ENCODE results near the gene MYO3B.
"Not testable (repeated sequence)": the region's sequence is repeated elsewhere in the genome, so short reads cannot be mapped to it uniquely, and the experiment has no call there.

The MYO3B gene

DNA sequence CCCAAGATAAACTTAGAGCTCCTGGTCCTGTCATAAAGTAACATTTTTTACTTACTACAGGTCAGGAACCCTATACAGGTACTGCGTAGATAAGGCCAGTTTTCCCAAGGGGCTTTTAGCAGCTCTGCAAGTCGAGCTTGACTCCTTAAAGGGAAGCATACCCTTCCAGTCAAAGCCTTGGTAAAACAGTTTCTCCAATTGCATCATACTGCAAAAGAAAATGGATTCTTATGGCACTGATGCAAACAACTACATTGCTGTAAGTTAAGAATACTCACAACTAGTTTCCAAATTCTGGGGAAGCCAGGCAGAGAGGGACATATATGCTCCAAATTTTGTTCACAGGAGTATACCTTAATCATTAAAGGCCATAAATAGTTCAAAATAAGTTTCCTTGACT, 31.0 kb downstream of the MYO3B start:
- H3K4me3 ChIP-seq (ENCODE audit: low read depth, low read length) = no peak overlapping the region

DNA sequence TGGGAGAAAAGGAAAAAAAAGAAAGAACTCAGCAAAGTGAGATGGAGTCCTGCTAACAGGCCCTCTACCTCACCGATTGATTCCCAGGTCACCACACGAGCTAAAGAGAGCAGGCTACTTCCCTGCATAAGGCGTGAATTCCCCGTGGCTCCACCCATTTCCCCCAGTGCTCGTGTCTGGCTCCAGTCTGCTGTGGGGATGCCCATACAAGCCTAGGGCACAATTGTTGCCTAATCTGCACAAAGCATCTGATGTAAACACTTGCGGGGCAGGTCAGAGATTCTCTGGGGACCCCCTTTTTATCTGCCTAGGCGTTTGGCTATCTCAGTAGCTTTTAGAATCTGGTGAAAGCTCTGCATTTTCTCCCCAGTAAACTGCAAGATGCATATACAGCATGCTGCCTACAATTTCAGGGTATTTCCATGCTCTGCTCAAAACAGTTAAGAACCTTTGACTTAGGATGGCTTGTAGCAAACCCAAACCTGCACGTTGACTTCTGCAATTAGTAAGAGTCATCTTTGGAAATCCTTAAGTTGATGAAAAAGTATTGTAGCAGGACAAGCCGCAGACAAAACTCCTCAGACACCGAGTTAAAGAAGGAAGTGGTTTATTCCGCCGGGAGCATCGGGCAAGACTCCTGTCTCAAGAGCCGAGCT, 34.8 kb downstream of the MYO3B start:
- H3K4me3 ChIP-seq (ENCODE audit: low read depth, low read length) = no peak overlapping the region

DNA sequence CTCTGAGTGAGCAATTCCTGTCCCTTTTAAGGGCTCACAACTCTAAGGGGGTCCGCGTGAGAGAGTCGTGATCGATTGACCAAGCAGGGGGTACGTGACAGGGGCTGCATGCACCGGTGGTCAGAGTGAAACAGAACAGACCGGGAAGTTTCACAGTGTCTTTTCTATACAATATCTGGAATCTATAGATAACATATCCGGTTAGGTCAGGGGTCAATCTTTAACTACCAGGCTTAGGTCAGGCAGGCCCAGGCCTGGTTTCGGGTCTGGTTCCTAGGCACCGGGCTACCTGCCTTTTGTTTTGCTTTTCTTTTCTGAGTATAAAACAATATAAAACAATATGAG, 35.3 kb downstream of the MYO3B start:
- H3K4me3 ChIP-seq (ENCODE audit: low read depth, low read length) = not testable (repeated sequence)

DNA sequence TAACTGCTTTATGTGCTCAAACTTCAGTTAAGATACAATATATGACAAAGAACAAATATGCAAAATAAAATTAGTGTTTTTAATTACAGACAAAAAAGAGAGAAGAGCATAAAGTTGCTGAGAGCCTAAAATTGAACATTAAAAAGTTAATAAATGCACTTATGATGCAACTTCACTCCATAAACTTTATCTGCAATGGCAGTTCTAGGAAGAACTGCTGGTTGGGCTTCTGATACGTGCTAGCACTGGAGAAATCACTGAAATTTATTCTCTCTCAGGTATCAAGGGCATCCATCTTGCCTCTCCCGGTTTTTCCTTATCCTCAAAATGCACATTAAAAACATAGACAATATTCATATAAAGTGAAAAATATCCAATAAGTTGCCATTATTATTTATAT, 35.7 kb downstream of the MYO3B start:
- no peak overlapping the region for H3K4me3 ChIP-seq (ENCODE audit: low read depth, low read length)

DNA sequence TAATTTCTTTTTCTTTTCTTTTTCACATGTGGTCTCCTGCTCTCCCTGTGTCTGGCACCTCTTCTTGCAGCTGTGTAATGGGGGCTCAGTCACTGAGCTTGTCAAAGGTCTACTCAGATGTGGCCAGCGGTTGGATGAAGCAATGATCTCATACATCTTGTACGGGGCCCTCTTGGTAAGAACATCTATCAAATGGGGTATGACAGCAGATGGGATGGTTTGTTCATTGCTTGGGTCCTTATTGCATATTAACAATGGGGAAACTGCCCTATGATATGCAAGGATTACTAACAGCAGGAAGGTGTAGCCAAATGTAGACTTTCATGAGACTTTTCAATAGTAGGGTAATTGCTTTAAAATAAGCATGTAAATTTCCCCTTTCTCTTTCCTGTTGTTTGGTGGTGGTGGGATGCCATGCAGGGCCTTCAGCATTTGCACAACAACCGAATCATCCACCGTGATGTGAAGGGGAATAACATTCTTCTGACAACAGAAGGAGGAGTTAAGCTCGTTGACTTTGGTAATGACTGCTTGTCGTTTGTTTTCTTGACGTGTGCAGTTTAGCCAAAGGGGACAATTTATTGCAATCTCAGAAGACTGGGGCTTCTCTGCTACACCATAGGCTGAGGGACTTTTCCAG, 36.5 kb downstream of the MYO3B start:
- H3K4me3 ChIP-seq (ENCODE audit: low read depth, low read length) = no peak overlapping the region

DNA sequence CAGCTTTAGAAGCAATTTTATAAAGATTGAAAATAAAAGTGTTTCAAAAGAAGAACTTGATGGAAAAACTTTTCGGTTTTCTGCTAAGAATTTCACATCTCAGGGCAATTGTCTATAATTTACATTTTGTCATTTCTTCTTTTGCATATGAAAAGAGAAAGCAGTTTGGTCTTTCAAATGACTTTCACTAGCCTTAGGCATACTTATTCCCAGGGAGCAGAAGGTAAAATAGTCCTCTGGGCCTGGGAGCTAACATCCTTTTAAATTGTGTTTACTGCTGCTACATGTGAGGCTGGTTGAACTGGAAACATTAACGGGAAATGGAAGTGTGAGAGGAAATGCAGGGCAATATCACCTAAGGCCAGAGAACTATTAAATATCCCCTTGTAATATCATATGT, 37.1 kb downstream of the MYO3B start:
- H3K4me3 ChIP-seq (ENCODE audit: low read depth, low read length) = no peak overlapping the region

DNA sequence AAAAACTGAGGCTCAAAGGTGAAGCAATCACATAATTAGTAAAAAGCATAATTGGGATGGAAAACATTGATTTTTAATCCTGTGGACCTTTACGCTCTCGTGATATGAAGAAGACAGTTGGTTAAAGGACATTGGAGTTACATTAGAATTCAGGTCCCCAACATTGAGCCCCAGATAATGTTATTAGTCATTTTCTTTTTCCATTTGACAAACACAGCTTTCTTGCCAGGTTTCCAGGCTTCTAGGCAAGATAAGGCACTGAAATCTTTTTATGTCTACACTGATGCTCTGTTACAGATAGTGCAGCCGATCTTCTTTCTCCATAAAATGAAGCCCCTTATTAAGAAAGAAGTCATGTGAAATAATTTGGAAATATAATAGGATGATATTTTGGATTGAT, 38.5 kb downstream of the MYO3B start:
- no peak overlapping the region for H3K4me3 ChIP-seq (ENCODE audit: low read depth, low read length)

DNA sequence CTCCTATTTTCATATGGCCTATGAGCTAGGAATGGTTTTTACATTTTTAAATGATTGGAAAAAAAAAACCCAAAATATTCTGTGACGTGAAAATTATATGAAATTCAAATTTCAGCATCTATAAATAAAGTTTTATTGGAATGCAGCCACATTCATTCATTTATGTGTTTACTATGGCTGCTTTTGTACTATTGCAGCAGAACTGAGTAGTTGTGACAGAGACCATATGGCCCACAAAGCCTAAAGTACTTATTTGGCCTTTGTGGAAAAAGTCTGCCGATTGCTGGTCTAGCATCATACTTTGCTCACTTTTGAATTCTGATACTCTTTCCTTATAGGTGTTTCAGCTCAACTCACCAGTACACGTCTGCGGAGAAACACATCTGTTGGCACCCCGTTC, 39.0 kb downstream of the MYO3B start:
- H3K4me3 ChIP-seq (ENCODE audit: low read depth, low read length) = no peak overlapping the region

DNA sequence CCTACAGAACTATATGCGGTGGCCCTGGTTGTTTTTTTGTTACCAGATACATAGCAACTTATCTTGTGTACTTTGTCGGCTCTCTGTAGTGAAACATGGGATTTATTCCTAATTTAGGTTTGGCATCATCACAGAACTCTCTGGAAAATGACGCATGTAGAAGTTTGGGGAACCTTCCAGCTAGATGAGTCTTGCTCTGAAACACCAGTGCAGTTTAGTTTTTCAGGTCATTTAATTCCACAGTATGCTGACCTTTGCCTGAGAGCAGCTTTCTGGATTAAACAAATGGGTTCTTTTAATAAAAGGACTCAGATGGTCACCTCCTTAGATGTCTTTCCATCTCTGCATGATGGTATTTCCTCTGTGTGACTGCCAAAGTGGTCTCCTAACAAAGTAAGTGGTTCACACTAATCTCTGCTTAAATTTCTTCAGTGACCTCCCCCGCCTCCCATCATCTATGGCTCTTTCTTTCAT, 39.9 kb downstream of the MYO3B start:
- H3K4me3 ChIP-seq (ENCODE audit: low read depth, low read length) = no peak overlapping the region

DNA sequence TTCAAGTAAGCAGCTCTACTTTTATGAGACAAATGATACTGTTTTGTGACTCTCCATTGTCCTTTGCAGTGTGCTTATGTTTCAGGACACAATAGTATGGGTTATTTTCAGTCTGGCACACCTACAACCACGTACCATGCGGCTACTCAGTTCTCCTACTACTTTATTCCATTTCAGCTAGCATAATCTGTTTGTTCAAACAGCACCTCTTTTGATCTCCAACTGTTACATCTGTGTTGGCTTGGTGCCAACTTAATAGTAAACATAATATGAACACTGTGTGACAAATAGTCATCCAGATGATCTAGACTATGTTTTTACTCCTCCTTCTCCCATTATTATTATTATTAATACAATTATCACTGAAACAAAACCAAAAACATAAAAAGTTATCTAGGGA, 40.5 kb downstream of the MYO3B start:
- no peak overlapping the region for H3K4me3 ChIP-seq (ENCODE audit: low read depth, low read length)

DNA sequence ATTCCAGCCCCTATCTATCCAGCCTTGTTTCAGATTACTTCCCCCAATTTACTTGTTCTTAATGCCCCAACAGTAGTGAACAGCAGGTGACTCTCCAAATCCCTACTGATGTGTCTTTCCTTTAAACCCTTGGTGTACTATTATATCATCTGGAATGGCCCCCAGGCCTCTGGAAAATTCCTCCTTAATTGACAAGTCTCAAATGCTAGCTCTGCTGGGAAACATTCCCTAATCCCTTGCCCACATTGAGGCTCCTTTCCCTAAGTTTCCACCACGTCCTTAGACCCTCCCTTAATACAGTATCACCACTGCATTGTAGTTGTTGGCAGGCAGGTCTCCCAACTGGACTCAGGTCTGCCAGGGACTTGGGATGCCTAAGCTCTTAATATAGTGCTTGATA, 41.0 kb downstream of the MYO3B start:
- H3K4me3 ChIP-seq (ENCODE audit: low read depth, low read length) = no peak overlapping the region

DNA sequence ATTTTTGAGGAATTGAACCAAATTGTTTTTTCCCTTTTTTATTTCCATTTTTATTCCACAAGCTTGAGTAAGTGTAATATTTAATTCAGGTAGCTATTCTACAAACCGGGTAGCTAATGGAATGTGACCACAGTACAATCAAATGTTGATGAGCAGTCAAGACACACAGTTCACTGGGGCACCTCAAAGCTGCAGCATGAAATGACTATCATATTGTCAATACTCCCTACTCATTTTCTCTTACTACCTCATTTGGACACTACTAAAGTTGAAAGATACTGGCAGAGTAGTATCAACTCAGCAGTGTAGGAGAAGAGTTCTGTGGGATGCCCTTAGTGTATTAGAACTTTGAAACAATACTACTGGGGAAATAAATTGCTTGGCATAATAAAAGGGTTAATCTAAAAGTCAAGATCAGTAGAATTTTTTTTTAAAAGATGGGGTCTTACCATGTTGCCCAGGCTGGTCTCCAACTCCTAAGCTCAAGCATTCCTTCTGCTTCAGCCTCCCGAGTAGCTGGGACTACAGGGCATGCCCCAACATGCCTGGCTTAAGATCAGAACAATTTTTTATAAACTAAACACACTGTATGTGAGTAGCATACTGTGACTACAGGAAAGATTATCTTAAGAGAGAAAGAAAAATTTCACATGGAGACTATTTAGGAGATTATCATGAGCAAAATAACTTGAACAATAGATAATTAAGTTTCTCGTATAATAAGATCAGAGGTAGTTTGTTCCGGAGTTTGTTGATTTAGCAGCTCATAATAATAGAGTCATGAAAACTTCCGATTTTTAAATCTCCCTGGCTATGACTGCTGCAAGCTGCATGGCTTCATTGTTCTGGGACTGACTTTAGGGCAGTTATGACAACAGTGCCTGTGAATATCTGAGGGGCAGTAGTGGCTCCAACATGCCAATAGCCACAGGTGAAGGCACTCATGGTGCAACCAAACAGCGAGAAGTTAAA, 43.7 kb downstream of the MYO3B start:
- H3K4me3 ChIP-seq (ENCODE audit: low read depth, low read length) = no peak overlapping the region

DNA sequence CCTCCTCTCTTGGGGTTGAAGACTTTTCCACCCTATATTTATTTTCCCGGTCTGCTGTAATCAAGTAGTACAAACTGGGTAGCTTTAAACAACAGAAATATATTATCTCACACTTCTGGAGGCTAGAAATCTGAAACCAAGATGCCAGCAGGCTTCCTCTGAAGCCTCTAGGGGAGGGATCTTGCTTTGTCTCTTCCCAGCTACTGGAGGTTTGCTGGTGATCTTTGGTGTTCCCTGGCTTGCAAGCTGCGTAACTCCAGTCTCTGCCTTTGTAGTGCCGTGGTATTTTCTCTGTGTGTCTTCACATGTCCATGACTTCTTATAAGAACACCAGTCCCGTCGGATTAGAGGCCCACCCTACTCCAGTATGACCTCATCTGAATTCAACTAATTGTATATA, 44.4 kb downstream of the MYO3B start:
- no peak overlapping the region for H3K4me3 ChIP-seq (ENCODE audit: low read depth, low read length)

DNA sequence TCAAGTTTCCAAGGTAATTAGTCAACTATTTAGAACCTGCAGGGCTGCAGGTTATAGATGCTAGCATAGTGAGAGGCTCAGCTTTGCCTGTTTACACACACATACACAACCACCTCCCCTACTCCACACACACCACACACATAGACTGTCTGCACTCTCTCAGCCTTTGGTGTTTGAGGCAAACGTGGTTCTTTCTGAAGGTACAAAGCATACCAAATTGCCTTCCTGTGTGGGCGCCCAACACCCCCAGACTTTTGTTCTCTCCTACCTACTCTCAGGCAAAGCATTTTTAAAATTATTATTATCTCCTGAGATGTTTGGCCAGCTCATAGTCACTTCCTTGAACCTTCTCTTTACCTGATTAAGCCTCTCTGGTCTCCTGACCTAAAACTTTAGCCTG, 44.9 kb downstream of the MYO3B start:
- no peak overlapping the region for H3K4me3 ChIP-seq (ENCODE audit: low read depth, low read length)

DNA sequence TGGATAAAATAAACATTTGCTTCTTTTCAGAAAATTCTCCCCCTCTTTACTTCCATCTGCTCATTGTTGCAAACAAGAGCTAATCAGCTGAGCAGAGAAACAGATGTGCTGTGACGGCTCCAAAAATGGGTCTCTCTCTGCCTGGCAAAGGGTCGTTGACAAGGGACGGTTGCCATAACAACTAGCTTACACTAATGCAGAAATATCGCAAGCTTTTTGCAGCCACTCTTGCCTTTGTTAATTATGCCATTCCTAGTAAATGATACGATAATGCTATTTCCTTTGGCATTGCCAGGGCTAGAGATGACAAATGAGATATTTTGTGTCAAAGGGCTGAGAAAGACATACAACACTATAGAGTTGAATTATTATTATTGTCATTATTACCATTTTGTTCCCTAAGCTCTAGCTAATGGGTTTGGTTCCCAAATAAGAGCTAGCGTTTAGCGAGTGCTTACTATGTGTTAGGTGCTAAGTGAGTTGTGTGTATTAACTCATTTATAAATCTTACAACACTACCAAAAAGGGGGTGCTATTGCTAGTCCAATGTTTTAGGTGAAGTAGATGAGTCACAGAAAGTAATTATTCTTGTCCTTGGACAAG, 46.8 kb downstream of the MYO3B start:
- H3K4me3 ChIP-seq (ENCODE audit: low read depth, low read length) = no peak overlapping the region

DNA sequence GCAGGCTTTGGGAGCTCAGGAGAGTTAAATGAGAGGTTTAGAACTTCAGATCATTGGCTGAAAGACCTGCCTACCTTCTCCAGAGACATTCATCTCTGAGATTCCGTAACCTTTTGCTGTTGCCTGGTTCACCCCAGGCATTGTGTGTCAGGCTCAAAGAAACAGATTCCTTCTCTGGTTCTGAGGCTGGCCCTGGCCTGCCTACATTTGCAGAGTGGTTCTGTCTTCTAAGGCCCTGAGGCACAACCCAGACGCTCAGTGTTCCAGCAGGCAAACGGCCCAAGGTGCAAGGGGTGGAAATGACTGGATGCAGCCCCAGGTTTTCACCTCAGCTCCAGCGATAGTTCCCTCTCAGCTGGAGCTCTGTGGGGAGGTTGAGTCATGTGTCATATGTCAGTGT, 48.3 kb downstream of the MYO3B start:
- no peak overlapping the region for H3K4me3 ChIP-seq (ENCODE audit: low read depth, low read length)

DNA sequence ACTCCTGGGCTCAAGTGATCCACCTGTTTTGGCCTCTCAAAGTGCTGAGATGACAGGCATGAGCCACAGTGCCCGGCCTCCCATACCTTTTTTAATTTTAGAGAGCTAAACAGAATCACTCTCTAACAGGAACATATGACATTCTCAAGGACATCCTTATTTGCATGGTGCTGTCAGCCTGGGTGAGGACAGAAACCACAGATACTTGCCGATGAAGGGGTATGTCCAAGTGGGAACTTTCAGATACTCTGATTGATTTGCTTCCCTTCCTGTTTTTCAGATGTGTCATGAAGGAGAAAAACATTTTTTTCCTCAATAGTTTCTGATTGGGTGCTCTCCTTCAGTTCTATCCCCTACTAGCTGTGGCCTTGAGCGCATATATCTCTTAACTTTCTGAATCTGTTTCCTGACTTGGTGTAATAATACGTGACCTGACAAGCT, 49.6 kb downstream of the MYO3B start:
- no peak overlapping the region for H3K4me3 ChIP-seq (ENCODE audit: low read depth, low read length)

DNA sequence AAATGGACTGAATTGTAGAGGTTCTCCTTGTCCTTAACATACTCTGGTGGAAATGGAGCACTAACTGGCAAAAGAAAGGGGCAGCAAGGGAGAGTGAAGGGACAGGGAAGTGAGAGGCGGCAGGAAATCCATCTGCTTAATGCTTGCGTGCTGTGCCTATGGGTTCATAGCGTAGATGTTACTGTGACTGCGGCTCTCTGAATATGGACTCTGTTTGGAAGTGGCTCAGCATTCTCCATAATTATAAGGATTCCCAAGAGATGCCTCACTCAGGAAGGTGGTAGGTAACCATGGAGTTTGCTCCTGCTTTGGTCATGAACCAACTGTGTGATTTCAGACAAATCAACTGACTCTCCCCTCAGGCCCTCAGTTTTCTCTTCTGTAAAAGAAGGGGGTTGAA, 50.0 kb downstream of the MYO3B start:
- H3K4me3 ChIP-seq (ENCODE audit: low read depth, low read length) = no peak overlapping the region

DNA sequence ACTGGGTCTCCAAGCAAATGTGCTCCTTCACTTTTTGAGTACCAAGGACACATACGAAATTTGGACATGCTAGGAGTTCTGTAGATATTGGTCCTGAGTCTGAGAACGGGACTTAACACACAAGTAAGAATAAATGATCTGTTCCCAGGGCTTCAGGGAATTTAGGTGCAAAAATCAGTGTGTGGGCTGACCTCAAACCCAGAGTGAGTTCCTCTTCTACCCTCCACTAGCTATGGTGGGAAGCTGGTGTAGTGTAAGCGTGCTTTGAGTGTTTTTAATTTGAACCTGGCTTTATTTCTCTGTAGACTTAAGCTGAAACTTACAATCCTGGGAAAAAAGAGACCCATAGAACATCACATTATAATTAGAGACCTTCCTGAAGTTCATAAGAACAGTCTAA, 50.5 kb downstream of the MYO3B start:
- H3K4me3 ChIP-seq (ENCODE audit: low read depth, low read length) = no peak overlapping the region

DNA sequence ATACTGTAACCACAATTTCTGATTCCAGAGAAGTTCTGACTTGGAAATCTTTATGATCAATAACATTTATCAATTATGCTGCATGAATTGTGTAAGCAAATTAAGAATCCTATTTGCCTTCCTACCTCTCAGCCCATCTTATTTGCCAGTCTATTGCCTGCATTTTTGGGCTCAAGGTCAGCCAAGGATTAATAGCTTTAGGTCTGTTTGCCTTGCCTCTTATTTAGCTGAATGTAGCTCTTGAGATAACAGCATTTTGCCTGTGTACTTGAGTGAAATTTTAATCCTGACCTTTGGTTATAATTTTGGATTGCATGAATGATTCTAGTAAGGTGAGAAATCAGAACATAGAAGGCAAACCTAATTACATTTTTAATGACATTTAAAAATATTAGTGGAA, 51.2 kb downstream of the MYO3B start:
- H3K4me3 ChIP-seq (ENCODE audit: low read depth, low read length) = no peak overlapping the region

DNA sequence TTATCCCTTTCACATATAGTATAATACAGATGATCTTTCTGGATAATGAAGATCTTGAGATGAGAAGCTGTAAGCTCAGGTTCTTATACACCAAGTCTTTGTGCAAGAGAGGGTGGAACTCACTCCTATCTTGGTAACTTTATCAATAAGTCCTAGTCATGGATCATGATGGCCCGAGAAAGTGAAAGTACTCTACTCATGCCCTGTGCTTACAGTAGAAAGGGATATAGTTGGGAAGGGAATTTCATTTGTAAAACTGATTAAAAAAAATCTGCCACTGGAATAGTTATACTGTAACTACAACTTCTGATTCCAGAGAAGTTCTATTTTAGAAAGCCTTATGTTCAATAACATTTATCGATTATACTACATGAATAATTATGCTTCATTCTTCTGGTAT, 51.8 kb downstream of the MYO3B start:
- no peak overlapping the region for H3K4me3 ChIP-seq (ENCODE audit: low read depth, low read length)

All from iPS-11a (cell line).